K562 (cell line): ENCODE data around the gene ACOT7. TPM values are rescaled to one million over a fixed set of nuclear protein-coding genes. Genes with fewer than 3 reads are reported as not detected.
"Not testable (repeated sequence)": the region's sequence is repeated elsewhere in the genome, so short reads cannot be mapped to it uniquely, and the experiment has no call there.

Experiments
- ATAC-seq: fragments of 200-7000 bp; cut with Tn5 transposase; 3 replicates; pipeline ENCODE4 v1.9.1; 2020; ENCODE audit warnings: moderate library complexity
- BruUV-seq: library from RNA; stranded (reverse); fragments of 400-500 nt; replicated peaks from 2 replicates; lab custom pipeline; 2021; lab: Mats Ljungman, UMichigan
- CTCF ChIA-PET: fragments of 300-600 bp; formaldehyde crosslinking; extraction: SDS; loops from one replicate; lab custom pipeline; 2021; ENCODE audit warnings: low intra/inter-chr PET ratio; lab: Yijun Ruan, JAX
- POLR2A ChIA-PET: fragments of 300-600, 350-650 bp; sonication (Branson Sonifier 250); formaldehyde crosslinking; extraction: SDS; loops from one replicate; lab custom pipeline; 2021; ENCODE audit warnings: antibody characterized with exemption, inconsistent platforms; lab: Yijun Ruan, JAX
- DNase-seq, 4 experiments: peaks; one replicate each; pipeline versions ENCODE4 v3.0.0 to v3.0.0-alpha.2; 2011 to 2018; ENCODE audit warnings: low spot score in 3 of 4, mixed read lengths in 3 of 4; ENCODE audit errors: extremely low read depth in 1 of 4
- FAIRE-seq: peaks from 2 replicates; lab custom pipeline; 2011; peaks lifted over from hg19 to GRCh38; lab: Jason Lieb, UNC
- H2AFZ ChIP-seq: 2 replicates; pipeline ENCODE4 v1.6.0; 2011; ENCODE audit warnings: low read depth, low read length, control low read depth, inconsistent platforms
- H3K27ac ChIP-seq: fragments of 200-600 bp; 3 replicates; pipeline ENCODE4 v1.8.0; 2011; ENCODE audit warnings: low read depth, mild to moderate bottlenecking, control low read depth, inconsistent platforms, low read length, moderate library complexity, mixed read lengths; ENCODE audit errors: extremely low read depth
- H3K27me3 ChIP-seq, 2 experiments: fragments of 300-600 bp in 1 of 2; 2 replicates in 1 of 2; 3 replicates in 1 of 2; pipeline versions ENCODE4 v1.6.0 to v1.8.0; 2011; ENCODE audit warnings: inconsistent platforms in 2 of 2, low read length in 2 of 2, mild to moderate bottlenecking in 1 of 2, mixed read lengths in 1 of 2, moderate library complexity in 1 of 2; ENCODE audit not compliant: control insufficient read depth in 2 of 2, insufficient read depth in 2 of 2
- H3K36me3 ChIP-seq: fragments of 300-600 bp; 3 replicates; pipeline ENCODE4 v1.8.0; 2011; ENCODE audit warnings: mild to moderate bottlenecking, low read length, inconsistent platforms; ENCODE audit not compliant: control insufficient read depth, insufficient read depth
- H3K4me1 ChIP-seq, 2 experiments: fragments of 200-600 bp in 1 of 2; replicated peaks in 1 of 2; 2 replicates in 1 of 2; 3 replicates in 1 of 2; pipeline versions ENCODE4 v1.5.1 to v1.8.0; 2011; ENCODE audit warnings: inconsistent platforms in 2 of 2, low read length in 2 of 2, mild to moderate bottlenecking in 1 of 2, mixed read lengths in 1 of 2, moderate library complexity in 1 of 2; ENCODE audit not compliant: control insufficient read depth in 2 of 2, insufficient read depth in 2 of 2
- H3K4me2 ChIP-seq: 2 replicates; pipeline ENCODE4 v1.6.1; 2011; ENCODE audit warnings: low read length, control low read depth, inconsistent platforms, mixed read lengths; ENCODE audit not compliant: insufficient read depth
- H3K4me3 ChIP-seq: fragments of 200-600 bp; sonication (generic), shearing (Covaris generic); 2 replicates; pipeline ENCODE4 v1.5.1; 2016; ENCODE audit warnings: control low read depth, inconsistent platforms
- H3K79me2 ChIP-seq: fragments of 200-600 bp; 3 replicates; pipeline ENCODE4 v1.8.0; 2011; ENCODE audit warnings: low read length, inconsistent platforms; ENCODE audit not compliant: control insufficient read depth, insufficient read depth
- H3K9ac ChIP-seq, 2 experiments: 2 replicates each; pipeline versions ENCODE4 v1.6.0 to v1.6.1; 2011; ENCODE audit warnings: low read depth in 2 of 2, low read length in 2 of 2, control low read depth in 1 of 2, inconsistent platforms in 1 of 2, mild to moderate bottlenecking in 1 of 2, mixed read lengths in 1 of 2; ENCODE audit not compliant: insufficient read depth in 1 of 2
- H3K9me1 ChIP-seq: one replicate; pipeline ENCODE4 v1.6.0; 2011; ENCODE audit warnings: inconsistent platforms, mild to moderate bottlenecking, low read length, moderate library complexity; ENCODE audit not compliant: control insufficient read depth, insufficient read depth
- H3K9me3 ChIP-seq: replicated peaks from 2 replicates; pipeline ENCODE4 v1.5.1; 2011; ENCODE audit warnings: low read depth, low read length, inconsistent platforms; ENCODE audit not compliant: control insufficient read depth, insufficient read depth
- H4K20me1 ChIP-seq: replicated peaks from 2 replicates; pipeline ENCODE4 v1.6.1; 2011; ENCODE audit warnings: low read length, inconsistent platforms, mixed read lengths; ENCODE audit not compliant: control insufficient read depth, insufficient read depth
- ETV6 ChIP-seq, 3 experiments: fragments of 150-350 bp in 1 of 3; sonication (generic) in 1 of 3; formaldehyde crosslinking in 1 of 3; IDR thresholded peaks; 2 replicates each; pipeline versions ENCODE4 v1.6.1 to v1.8.0; 2014 to 2022; ENCODE audit warnings: borderline replicate concordance in 2 of 3, low read depth in 2 of 3, antibody characterized with exemption in 1 of 3, low read length in 1 of 3, mild to moderate bottlenecking in 1 of 3, missing genetic modification reagents in 1 of 3
- MLLT1 ChIP-seq, 2 experiments: fragments of 450-650 bp; IDR thresholded peaks; 2 replicates each; pipeline ENCODE4 v1.6.1; 2016
- NFYB ChIP-seq: IDR thresholded peaks from 2 replicates; pipeline ENCODE4 v1.6.1; 2011; ENCODE audit warnings: mild to moderate bottlenecking, moderate library complexity; ENCODE audit not compliant: insufficient read length; ENCODE audit errors: extremely low read depth
- POLR2A ChIP-seq: fragments of 450-650 bp; conservative IDR thresholded peaks from 2 replicates; pipeline ENCODE4 v1.6.1; 2016
- SUPT5H ChIP-seq: fragments of 450-650 bp; IDR thresholded peaks from 2 replicates; pipeline ENCODE4 v1.6.1; 2016
- ZBTB33 ChIP-seq: sonication (generic); formaldehyde crosslinking; IDR thresholded peaks from 2 replicates; pipeline ENCODE4 v1.8.1; 2023; ENCODE audit warnings: mild to moderate bottlenecking, missing genetic modification reagents
- WGBS: fragments of 100-300 bp; shearing (Covaris generic); methylation state at CpG from one replicate; pipeline ENCODE4 v1.1.6; 2016; ENCODE audit warnings: low coverage, mixed read lengths; ENCODE audit not compliant: insufficient coverage; ENCODE audit errors: missing lambda C conversion rate; 5-methylcytosine and 5-hydroxymethylcytosine counted together
- in situ Hi-C: fragments of 300-500 bp; cut with MboI; formaldehyde crosslinking; loops from 4 replicates; pipeline ENCODE4 v1.15.0; 2018; ENCODE audit warnings: inconsistent platforms, mixed read lengths
- intact Hi-C: fragments of 100-400 bp; cut with micrococcal nuclease; formaldehyde crosslinking; loops from 2 replicates; pipeline ENCODE4 v1.14.2; 2022
- polyA plus RNA-seq, 8 experiments: library from polyadenylated mRNA; depleted of rRNA in 4 of 8; stranded (reverse) in 5 of 8; unstranded in 3 of 8; fragments of >200 nt; fragmentation: Nextera tagmentation in 2 of 8; fragmentation: Illumina TruSeq in 1 of 8; extraction: Ambion mirVana in 2 of 8; extraction: Trizol in 1 of 8; gene quantifications; 2 replicates each; pipeline versions ENCODE4 v1.2.1 to v1.2.3, GENCODE V29; 2011 to 2014; ENCODE audit warnings: inconsistent platforms in 1 of 8, missing spikeins in 1 of 8
- total RNA-seq, 7 experiments: library from RNA; depleted of rRNA in 6 of 7; stranded (reverse); fragments of >200 nt in 6 of 7; fragmentation: Illumina TruSeq in 2 of 7; extraction: Trizol in 2 of 7; gene quantifications; 2 replicates each; pipeline versions ENCODE4 v1.2.1 to v1.2.3, GENCODE V29; 2011 to 2021; ENCODE audit warnings: low replicate concordance in 1 of 7

ACOT7 gene
- total and polyA plus RNA-seq, 9 of the 15 experiments (the other 6 are each of a cell fraction or from before 2014, with no cell fraction given), result 7.0 to 92.6 (median 37.2) TPM

GRCh38 chr1:6395781-6396244 is 2.2 kb upstream of the ACOT7 start:
- POLR2A ChIA-PET, result interaction anchor here (3.6 kb wide), 1 partner anchor 28 kb away, joined by 15 read pairs; no protein-coding TSS in a partner anchor
- H3K9me3 ChIP-seq, DNase-seq, H4K20me1 ChIP-seq, H3K27me3 ChIP-seq, intact Hi-C loops, ATAC-seq, H3K9me1 ChIP-seq, H2AFZ ChIP-seq, H3K4me2 ChIP-seq, H3K4me3 ChIP-seq, H3K27ac ChIP-seq, in situ Hi-C loops, BruUV-seq, H3K36me3 ChIP-seq, H3K9ac ChIP-seq, FAIRE-seq: not testable (repeated sequence)
- CTCF ChIA-PET, result interaction anchor here (1.6 kb wide), 1 partner anchor 47 kb away, joined by 6 read pairs; no protein-coding TSS in a partner anchor
- Histone ChIP-seq H3K79me2 (peaks cover 20% of the 10 kb centered on the region), H3K4me1 (peaks cover 13 to 23% of the 10 kb centered on the region in 2 experiments)
- WGBS, result 96% methylated on average over 19 of the region's 34 CpGs
- 0 out of 2 replicates have a peak, but pooled peaks have one; percentile 60 for TF ChIP-seq ZBTB33 (CRISPR knock-in tag)

- POLR2A ChIA-PET, result interaction anchor here (0.6 to 3.6 kb wide), 4 partner anchors 27 to 101 kb away, joined by 3 to 15 read pairs (median 5); no protein-coding TSS in a partner anchor
- peak; percentile 71; the same call in 1 of the 2 replicates for TF ChIP-seq POLR2A
- TF ChIP-seq ETV6 (IDR thresholded peaks at IDR 0.05; ENCODE audit: borderline replicate concordance in 1 of 2, low read depth in 2 of 2, low read length in 1 of 2), result not testable (repeated sequence)
- TF ChIP-seq ETV6 (CRISPR knock-in tag; IDR thresholded peaks at IDR 0.05; ENCODE audit: borderline replicate concordance), result 0 out of 2 replicates have a peak, but pooled peaks have one; percentile 44
- TF ChIP-seq NFYB, result peak; percentile 39
- TF ChIP-seq SUPT5H, result peak; percentile 34; the same call in 1 of the 2 replicates
- TF ChIP-seq MLLT1 (IDR thresholded peaks at IDR 0.05), result peak in 1 of 2 experiments; percentile 50; a peak in 1 of 4 replicates
- TF ChIP-seq, all 486 proteins: peak for 5; not testable (repeated sequence) for 481
- H4K20me1 ChIP-seq, H3K27me3 ChIP-seq, CTCF ChIA-PET, H3K9me1 ChIP-seq, ATAC-seq, H3K9ac ChIP-seq, FAIRE-seq, H3K27ac ChIP-seq, in situ Hi-C loops, intact Hi-C loops, H3K36me3 ChIP-seq, H3K4me3 ChIP-seq, H2AFZ ChIP-seq, DNase-seq, H3K4me2 ChIP-seq, H3K9me3 ChIP-seq, BruUV-seq: not testable (repeated sequence)
- Histone ChIP-seq H3K79me2 (peaks cover 20% of the 10 kb centered on the region), H3K4me1 (peaks cover 13 to 23% of the 10 kb centered on the region in 2 experiments)
- 85% methylated on average over 8 of the region's 8 CpGs for WGBS
These were observed 1.6 kb upstream of the ACOT7 start for GRCh38 chr1:6395130-6395529.
